Peyer's patch (tissue), 4 donors: Measurements from ENCODE around the gene ADAM12.

Experiments used
- CTCF ChIP-seq, 6 experiments: fragments of 450-650 bp in 4 of 6; fragments of 200-600 bp in 2 of 6; sonication (generic) in 1 of 6; IDR thresholded peaks; one replicate each; pipeline ENCODE4 v1.5.1; 2017 to 2019; ENCODE audit warnings: antibody characterized with exemption in 6 of 6, mild to moderate bottlenecking in 3 of 6, moderate library complexity in 1 of 6
- POLR2A ChIP-seq, 2 donors: fragments of 450-650 bp; IDR thresholded peaks; one replicate each; pipeline ENCODE4 v1.5.1; 2017; ENCODE audit warnings: antibody characterized with exemption in 2 of 2, mild to moderate bottlenecking in 2 of 2, moderate library complexity in 2 of 2

- no peak for TF ChIP-seq CTCF (IDR thresholded peaks at IDR 0.05)
- TF ChIP-seq POLR2A (IDR thresholded peaks at IDR 0.05), result no peak
Observed at GRCh38 chr10:126245501-126245900, 142.8 kb downstream of the ADAM12 start.
